Testis (tissue), 2 donors: ENCODE results near the gene CCDC93.

ENCODE experiments used
- POLR2A ChIP-seq: fragments of 450-650 bp; IDR thresholded peaks from one replicate; pipeline ENCODE4 v1.6.1; 2017; ENCODE audit warnings: antibody characterized with exemption, mild to moderate bottlenecking, moderate library complexity
- TF ChIP-seq, protein P1 (sequence below), 3 experiments: fragments of 450-650 bp in 2 of 3; fragments of 200-600 bp in 1 of 3; sonication (generic) in 1 of 3; IDR thresholded peaks; one replicate each; pipeline ENCODE4 v1.5.1; 2016 to 2019; ENCODE audit warnings: antibody characterized with exemption in 3 of 3, mild to moderate bottlenecking in 2 of 3, moderate library complexity in 1 of 3

DNA sequence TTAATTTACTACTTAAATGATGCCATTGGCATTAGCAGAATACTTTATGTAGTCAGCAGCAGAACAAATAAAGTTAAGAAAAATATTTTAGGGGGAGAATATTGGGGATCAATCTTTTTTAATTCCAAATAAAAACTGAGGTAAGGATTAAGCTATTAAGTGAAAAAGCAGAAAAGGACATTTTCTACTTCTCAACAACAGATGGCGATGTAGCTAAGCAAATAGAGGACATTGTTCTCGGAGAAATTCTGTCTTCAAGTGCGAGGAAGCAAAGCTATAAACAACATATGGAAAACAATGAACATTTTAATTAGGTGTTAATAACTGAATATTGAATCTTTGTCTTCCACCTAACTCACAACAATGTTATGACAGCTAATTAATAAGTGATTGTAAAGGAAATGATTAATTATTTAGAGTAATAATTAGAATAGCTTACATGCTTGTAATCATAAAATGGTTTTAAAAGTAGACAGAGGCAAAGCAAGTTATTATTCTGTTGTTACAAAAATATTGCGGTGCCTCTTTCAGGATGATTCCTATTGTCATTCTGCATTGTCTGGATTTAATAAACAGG is 32.9 kb upstream of the CCDC93 start:
- TF ChIP-seq, protein P1, sequence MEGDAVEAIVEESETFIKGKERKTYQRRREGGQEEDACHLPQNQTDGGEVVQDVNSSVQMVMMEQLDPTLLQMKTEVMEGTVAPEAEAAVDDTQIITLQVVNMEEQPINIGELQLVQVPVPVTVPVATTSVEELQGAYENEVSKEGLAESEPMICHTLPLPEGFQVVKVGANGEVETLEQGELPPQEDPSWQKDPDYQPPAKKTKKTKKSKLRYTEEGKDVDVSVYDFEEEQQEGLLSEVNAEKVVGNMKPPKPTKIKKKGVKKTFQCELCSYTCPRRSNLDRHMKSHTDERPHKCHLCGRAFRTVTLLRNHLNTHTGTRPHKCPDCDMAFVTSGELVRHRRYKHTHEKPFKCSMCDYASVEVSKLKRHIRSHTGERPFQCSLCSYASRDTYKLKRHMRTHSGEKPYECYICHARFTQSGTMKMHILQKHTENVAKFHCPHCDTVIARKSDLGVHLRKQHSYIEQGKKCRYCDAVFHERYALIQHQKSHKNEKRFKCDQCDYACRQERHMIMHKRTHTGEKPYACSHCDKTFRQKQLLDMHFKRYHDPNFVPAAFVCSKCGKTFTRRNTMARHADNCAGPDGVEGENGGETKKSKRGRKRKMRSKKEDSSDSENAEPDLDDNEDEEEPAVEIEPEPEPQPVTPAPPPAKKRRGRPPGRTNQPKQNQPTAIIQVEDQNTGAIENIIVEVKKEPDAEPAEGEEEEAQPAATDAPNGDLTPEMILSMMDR (IDR thresholded peaks at IDR 0.05): peak; percentile 31 to 36 (median 33)
- no peak for TF ChIP-seq POLR2A
